ENCODE data around the gene MYRF.

GRCh38 chr11:61754534-61755482, 2.4 kb downstream of the MYRF start:
- no peak for TF ChIP-seq EZH2 (IDR thresholded peaks at IDR 0.05; ENCODE audit: low read length, unreplicated experiment)
- TF ChIP-seq, protein P1, sequence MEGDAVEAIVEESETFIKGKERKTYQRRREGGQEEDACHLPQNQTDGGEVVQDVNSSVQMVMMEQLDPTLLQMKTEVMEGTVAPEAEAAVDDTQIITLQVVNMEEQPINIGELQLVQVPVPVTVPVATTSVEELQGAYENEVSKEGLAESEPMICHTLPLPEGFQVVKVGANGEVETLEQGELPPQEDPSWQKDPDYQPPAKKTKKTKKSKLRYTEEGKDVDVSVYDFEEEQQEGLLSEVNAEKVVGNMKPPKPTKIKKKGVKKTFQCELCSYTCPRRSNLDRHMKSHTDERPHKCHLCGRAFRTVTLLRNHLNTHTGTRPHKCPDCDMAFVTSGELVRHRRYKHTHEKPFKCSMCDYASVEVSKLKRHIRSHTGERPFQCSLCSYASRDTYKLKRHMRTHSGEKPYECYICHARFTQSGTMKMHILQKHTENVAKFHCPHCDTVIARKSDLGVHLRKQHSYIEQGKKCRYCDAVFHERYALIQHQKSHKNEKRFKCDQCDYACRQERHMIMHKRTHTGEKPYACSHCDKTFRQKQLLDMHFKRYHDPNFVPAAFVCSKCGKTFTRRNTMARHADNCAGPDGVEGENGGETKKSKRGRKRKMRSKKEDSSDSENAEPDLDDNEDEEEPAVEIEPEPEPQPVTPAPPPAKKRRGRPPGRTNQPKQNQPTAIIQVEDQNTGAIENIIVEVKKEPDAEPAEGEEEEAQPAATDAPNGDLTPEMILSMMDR (conservative IDR thresholded peaks at IDR 0.05; ENCODE audit: low read depth, low read length): no peak

All from PC-3 (cell line).